Kidney (tissue), 14 donors: Measurements from ENCODE around the gene DFFB. TPM values are rescaled to one million over a fixed set of nuclear protein-coding genes. Genes with fewer than 3 reads are reported as not detected.
A peak's percentile ranks its signal among the peaks of the same experiment; 100 is the strongest.

ENCODE experiments used
- DNase-seq, 5 donors: peaks; one replicate each; pipeline ENCODE4 v3.0.0-alpha.2; 2013 to 2020
- FAIRE-seq: peaks from 2 replicates; lab custom pipeline; 2012; peaks lifted over from hg19 to GRCh38; lab: Jason Lieb, UNC
- H3K27ac ChIP-seq, 2 donors: one replicate each; pipeline ENCODE4 v1.7.0; 2013; ENCODE audit warnings: low read depth in 2 of 2, low read length in 2 of 2, inconsistent platforms in 1 of 2
- H3K27me3 ChIP-seq: one replicate; pipeline ENCODE4 v1.7.1; 2013; ENCODE audit warnings: low read length, inconsistent platforms; ENCODE audit not compliant: control insufficient read depth, insufficient read depth
- H3K36me3 ChIP-seq, 3 donors: one replicate each; pipeline versions ENCODE4 v1.7.0 to v1.7.1; 2013; ENCODE audit warnings: low read length in 3 of 3, control low read depth in 1 of 3, inconsistent platforms in 1 of 3; ENCODE audit not compliant: insufficient read depth in 3 of 3, control insufficient read depth in 2 of 3
- H3K4me1 ChIP-seq, 3 donors: one replicate each; pipeline versions ENCODE4 v1.7.0 to v1.7.1; 2013; ENCODE audit warnings: low read length in 3 of 3, inconsistent platforms in 1 of 3, low read depth in 1 of 3; ENCODE audit not compliant: control insufficient read depth in 2 of 3, insufficient read depth in 2 of 3
- H3K4me3 ChIP-seq, 3 donors: one replicate each; pipeline versions ENCODE4 v1.7.0 to v1.8.1; 2013; ENCODE audit warnings: low read length in 3 of 3, control low read depth in 1 of 3, inconsistent platforms in 1 of 3
- H3K9ac ChIP-seq, 3 donors: one replicate each; pipeline versions ENCODE4 v1.7.0 to v1.7.1; 2013; ENCODE audit warnings: low read length in 3 of 3, control low read depth in 1 of 3, inconsistent platforms in 1 of 3
- H3K9me3 ChIP-seq, 3 donors: one replicate each; pipeline versions ENCODE4 v1.7.0 to v1.7.1; 2013; ENCODE audit warnings: low read length in 3 of 3, control low read depth in 1 of 3, inconsistent platforms in 1 of 3; ENCODE audit not compliant: control insufficient read depth in 2 of 3, insufficient read depth in 1 of 3
- intact Hi-C: fragments of 100-400 bp; cut with DNase I; formaldehyde crosslinking; loops from one replicate; pipeline ENCODE4 v1.11.1; 2022
- polyA plus RNA-seq: library from polyadenylated mRNA; stranded (reverse); fragments of 350-450 nt; fragmentation: Illumina TruSeq; extraction: RNeasy Lipid Tissue Mini Kit (QIAGEN cat#74804); gene quantifications from one replicate; pipeline ENCODE4 v1.2.3, GENCODE V29; 2014; ENCODE audit warnings: low read depth, low replicate concordance; ENCODE audit not compliant: insufficient read depth
- total RNA-seq: library from RNA; stranded (reverse); fragmentation: NEBNext Ultra II Directional; extraction: Animal tissue kit (Norgen Biotek cat#: 25700); gene quantifications from one replicate; pipeline ENCODE4 v1.2.1, GENCODE V29; 2021
- TF ChIP-seq, protein P1 (sequence below): IDR thresholded peaks from 3 replicates; pipeline ENCODE4 v1.5.1; 2012; ENCODE audit warnings: mild to moderate bottlenecking, moderate library complexity, borderline replicate concordance; ENCODE audit not compliant: insufficient read depth; ENCODE audit errors: extremely low read depth
- donor health status: control.
- donor health status: control.
- donor health status: control.
- donor health status: control.
- donor health status: control.
- donor health status: DM: yes; HTN: yes; CAD: no.
- donor health status: Normal renal cell carcinoma (clear cell type).

The DFFB gene
- total and polyA plus RNA-seq, 2 donors from 2014 or later: 5.6 to 8.2 TPM

DNA sequence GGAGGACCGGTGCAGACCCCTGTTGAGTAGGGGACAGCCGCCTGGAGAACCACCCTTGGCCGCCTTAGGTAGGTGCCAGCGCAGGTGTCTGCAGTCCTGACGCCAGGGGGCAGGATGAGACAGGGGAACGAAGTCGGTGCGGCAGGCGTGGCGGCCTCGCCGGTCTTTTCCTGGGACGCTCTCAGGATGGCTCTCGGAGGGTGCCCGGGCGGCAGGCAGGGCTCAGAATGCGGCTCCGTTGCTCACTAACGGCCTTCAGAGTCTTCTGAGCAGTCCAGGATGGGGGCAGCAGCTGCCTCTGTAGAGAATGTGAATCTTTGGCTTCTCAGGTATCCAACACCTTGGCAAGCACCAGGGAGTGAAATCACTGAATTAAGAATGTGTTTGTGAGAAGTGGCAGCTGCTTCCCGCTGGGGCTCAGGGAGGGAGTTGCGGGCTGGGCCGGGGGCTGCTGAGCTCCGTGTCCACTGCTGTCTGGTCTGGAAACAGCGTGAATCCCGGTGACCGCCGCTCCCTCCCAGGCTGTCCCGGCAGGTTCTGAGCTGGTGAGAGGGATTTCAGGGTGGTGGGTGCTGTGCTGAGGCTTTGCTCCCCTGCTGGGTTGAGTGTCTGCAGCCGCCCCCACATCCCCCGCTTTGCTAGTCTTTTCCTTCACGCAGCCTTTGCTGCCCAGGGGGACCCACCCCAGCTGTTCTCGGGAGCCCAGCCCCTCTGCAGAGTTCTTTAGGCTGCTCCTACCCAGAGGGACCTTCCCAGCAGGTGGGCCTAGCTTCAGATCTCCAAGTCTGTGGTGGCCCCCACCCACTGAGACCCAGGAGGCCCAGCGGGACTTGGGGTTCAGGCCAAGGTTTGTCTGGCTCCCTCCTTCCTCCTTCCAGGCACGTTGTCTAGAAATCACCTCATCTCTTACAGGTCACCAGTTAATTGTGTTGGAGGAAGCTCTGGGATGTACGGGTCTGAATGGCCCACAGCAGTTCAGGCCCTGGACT is 53.9 kb downstream of the DFFB start:
- H3K27ac ChIP-seq: no peak overlapping the region
- H3K4me1 ChIP-seq: peaks cover 0 to 2% (median 0%) of the 10 kb centered on the region in 3 donors
- H3K9ac ChIP-seq: no peak overlapping the region
- no peaks in the 10 kb centered on the region for H3K9me3 ChIP-seq
- TF ChIP-seq, protein P1, sequence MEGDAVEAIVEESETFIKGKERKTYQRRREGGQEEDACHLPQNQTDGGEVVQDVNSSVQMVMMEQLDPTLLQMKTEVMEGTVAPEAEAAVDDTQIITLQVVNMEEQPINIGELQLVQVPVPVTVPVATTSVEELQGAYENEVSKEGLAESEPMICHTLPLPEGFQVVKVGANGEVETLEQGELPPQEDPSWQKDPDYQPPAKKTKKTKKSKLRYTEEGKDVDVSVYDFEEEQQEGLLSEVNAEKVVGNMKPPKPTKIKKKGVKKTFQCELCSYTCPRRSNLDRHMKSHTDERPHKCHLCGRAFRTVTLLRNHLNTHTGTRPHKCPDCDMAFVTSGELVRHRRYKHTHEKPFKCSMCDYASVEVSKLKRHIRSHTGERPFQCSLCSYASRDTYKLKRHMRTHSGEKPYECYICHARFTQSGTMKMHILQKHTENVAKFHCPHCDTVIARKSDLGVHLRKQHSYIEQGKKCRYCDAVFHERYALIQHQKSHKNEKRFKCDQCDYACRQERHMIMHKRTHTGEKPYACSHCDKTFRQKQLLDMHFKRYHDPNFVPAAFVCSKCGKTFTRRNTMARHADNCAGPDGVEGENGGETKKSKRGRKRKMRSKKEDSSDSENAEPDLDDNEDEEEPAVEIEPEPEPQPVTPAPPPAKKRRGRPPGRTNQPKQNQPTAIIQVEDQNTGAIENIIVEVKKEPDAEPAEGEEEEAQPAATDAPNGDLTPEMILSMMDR: peak; percentile 78
- intact Hi-C loops: no loop called here
- H3K36me3 ChIP-seq: no peaks in the 10 kb centered on the region
- H3K27me3 ChIP-seq: no peaks in the 10 kb centered on the region
- DNase-seq (peak; percentile 90 to 91 (median 90)), FAIRE-seq (no peak)
- no peak overlapping the region for H3K4me3 ChIP-seq

DNA sequence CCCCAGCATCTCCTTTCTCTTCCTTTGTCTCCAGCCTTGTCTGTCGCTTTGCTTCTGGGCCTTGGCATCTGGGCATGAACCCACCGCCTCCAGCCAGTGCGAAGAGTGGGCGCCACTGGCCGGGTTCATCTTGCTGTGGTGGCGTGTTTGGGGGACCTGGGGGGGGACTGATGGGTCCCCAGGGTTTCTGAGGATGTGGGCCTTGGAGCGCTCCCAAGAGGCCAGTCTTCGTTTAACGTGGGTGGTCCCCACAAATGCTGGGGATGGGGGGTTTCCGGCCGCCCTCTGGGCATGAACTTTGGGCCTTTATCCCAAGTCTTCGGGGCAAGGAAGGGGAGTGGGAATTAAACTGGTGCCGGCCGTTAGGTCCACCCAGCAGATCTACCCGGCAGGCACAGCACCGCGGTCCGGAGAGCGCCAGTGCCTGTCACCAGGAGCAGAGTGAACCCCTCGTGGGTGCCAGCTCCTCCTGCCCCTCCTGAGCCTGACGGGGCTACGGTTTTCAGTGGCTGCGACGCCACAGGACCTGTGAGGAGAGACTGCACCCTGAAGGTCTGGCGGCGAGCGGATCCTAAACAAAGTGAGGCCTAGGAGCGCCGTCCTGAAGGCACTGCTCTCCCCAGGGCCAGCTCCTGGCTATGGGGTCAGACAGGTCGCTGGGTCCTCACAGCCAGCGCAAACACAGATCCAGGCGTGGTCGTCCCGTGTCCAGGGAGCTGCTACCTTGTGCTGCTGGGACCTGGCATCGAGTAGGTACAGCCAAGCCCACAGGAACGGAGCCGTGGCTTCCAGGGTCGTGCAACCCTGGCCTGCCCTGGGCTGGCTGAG is 54.9 kb downstream of the DFFB start:
- DNase-seq: peak in 1 of 5 donors; percentile 68
- FAIRE-seq: no peak
- Histone ChIP-seq H3K27me3 (no peaks in the 10 kb centered on the region), H3K4me3 (no peak overlapping the region), H3K36me3 (no peaks in the 10 kb centered on the region), H3K9me3 (no peaks in the 10 kb centered on the region), H3K4me1 (peaks cover 0 to 2% (median 0%) of the 10 kb centered on the region in 3 donors), H3K9ac (no peak overlapping the region), H3K27ac (no peak overlapping the region)
- intact Hi-C loops: no loop called here
- TF ChIP-seq, protein P1: no peak

DNA sequence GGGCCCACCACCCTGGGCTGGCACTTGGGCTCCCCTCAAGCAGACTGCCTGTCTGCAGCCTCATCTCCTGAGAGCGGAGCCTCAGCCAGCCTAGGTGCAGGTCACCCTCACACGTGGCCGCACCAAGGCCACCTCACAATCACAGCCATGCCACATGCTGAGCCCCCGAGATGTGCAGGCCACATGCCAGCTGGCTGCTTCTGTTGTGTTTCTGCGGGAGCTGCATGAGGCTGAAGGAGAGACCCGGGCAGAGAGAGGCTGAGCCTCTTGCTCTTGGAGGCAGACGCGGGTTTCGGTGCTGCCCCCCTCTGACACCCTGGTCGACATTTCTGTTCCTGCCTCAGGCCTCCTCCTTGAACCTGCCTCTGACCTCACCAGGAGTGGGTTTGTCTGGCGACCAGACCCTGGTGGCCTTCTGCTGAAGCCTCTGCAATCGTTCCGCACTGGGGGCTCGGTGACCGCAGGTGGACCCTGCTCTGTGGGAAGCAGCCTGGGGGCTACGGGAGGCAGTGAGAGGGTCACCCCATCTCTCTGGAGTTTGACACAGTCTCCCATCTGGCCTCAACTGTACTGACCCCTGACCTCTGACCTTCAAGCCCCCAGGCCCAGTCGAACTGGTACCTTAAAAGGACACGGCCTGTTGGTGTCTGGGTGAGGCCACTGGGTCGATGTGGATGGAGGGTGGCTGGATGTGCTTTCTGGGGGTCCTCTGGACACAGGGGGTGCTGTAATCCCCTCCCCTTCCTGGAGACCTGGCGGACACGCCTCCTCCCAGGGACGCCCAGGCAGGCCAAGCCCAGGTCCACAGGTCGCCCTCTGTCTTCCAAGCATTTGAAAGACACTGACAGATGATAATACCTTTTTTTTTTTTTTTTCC is 55.8 kb downstream of the DFFB start:
- peak in 1 of 5 donors; percentile 43 for DNase-seq
- H3K9me3 ChIP-seq: no peaks in the 10 kb centered on the region
- FAIRE-seq: no peak
- H3K4me1 ChIP-seq: peaks cover 0 to 2% (median 0%) of the 10 kb centered on the region in 3 donors
- H3K36me3 ChIP-seq: no peaks in the 10 kb centered on the region
- no peaks in the 10 kb centered on the region for H3K27me3 ChIP-seq
- H3K27ac ChIP-seq: no peak overlapping the region
- intact Hi-C loops: no loop called here
- TF ChIP-seq, protein P1: no peak
- H3K4me3 ChIP-seq: no peak overlapping the region
- no peak overlapping the region for H3K9ac ChIP-seq
